H9 (cell line): Measurements from ENCODE around the gene DNAJB11. TPM values are rescaled to one million over a fixed set of nuclear protein-coding genes. Genes with fewer than 3 reads are reported as not detected.

Experiments
- DNase-seq: peaks from one replicate; pipeline ENCODE4 v3.0.0-alpha.2; 2017
- H2AFZ ChIP-seq: one replicate; pipeline ENCODE4 v1.6.1; 2013; ENCODE audit warnings: mild to moderate bottlenecking, low read length, control low read depth, moderate library complexity
- H2AK5ac ChIP-seq: 2 replicates; pipeline ENCODE4 v1.6.1; 2013; ENCODE audit warnings: low read length, control low read depth, mixed read lengths; ENCODE audit not compliant: insufficient read length
- H2BK120ac ChIP-seq: one replicate; pipeline ENCODE4 v1.6.1; 2013; ENCODE audit warnings: low read depth, mild to moderate bottlenecking, low read length, control low read depth, inconsistent platforms; ENCODE audit not compliant: poor library complexity, severe bottlenecking
- H2BK12ac ChIP-seq: 2 replicates; pipeline ENCODE4 v1.6.1; 2013; ENCODE audit warnings: low read length, control low read depth, mixed read lengths, low read depth; ENCODE audit not compliant: insufficient read length
- H2BK15ac ChIP-seq: 2 replicates; pipeline ENCODE4 v1.6.1; 2013; ENCODE audit warnings: low read depth, low read length, control low read depth
- H2BK20ac ChIP-seq: one replicate; pipeline ENCODE4 v1.6.1; 2013; ENCODE audit warnings: low read depth, mild to moderate bottlenecking, low read length, control low read depth, inconsistent platforms; ENCODE audit not compliant: poor library complexity, severe bottlenecking
- H2BK5ac ChIP-seq: 2 replicates; pipeline ENCODE4 v1.6.1; 2013; ENCODE audit warnings: low read length, control low read depth, mixed read lengths; ENCODE audit not compliant: insufficient read length
- H3K14ac ChIP-seq: 2 replicates; pipeline ENCODE4 v1.6.1; 2013; ENCODE audit warnings: low read length, control low read depth; ENCODE audit not compliant: insufficient read depth
- H3K18ac ChIP-seq: 2 replicates; pipeline ENCODE4 v1.6.1; 2013; ENCODE audit warnings: low read depth, mild to moderate bottlenecking, mixed read lengths, low read length, control low read depth; ENCODE audit not compliant: insufficient read length
- H3K23ac ChIP-seq: 2 replicates; pipeline ENCODE4 v1.6.1; 2013; ENCODE audit warnings: low read length, control low read depth, mixed read lengths, low read depth; ENCODE audit not compliant: insufficient read length
- H3K23me2 ChIP-seq: 2 replicates; pipeline ENCODE4 v1.6.1; 2013; ENCODE audit warnings: low read depth, mild to moderate bottlenecking, mixed read lengths, low read length, control low read depth; ENCODE audit not compliant: insufficient read length, poor library complexity, severe bottlenecking
- H3K27ac ChIP-seq: 2 replicates; pipeline ENCODE4 v1.5.1; 2013; ENCODE audit warnings: low read length, control low read depth, mixed read lengths, low read depth; ENCODE audit not compliant: insufficient read length
- H3K27me3 ChIP-seq: 2 replicates; pipeline ENCODE4 v1.6.1; 2013; ENCODE audit warnings: low read length, control low read depth, inconsistent platforms; ENCODE audit not compliant: insufficient read depth
- H3K4ac ChIP-seq: 2 replicates; pipeline ENCODE4 v1.6.1; 2013; ENCODE audit warnings: low read depth, mild to moderate bottlenecking, control low read depth, inconsistent platforms, low read length, moderate library complexity
- H3K4me1 ChIP-seq: 2 replicates; pipeline ENCODE4 v1.6.1; 2013; ENCODE audit warnings: low read length, control low read depth, inconsistent platforms; ENCODE audit not compliant: insufficient read depth
- H3K4me2 ChIP-seq: 2 replicates; pipeline ENCODE4 v1.6.1; 2013; ENCODE audit warnings: low read length, control low read depth, mixed read lengths; ENCODE audit not compliant: insufficient read length, insufficient read depth
- H3K56ac ChIP-seq: 2 replicates; pipeline ENCODE4 v1.6.1; 2013; ENCODE audit warnings: low read depth, mild to moderate bottlenecking, mixed read lengths, low read length, control low read depth; ENCODE audit not compliant: insufficient read length
- H3K79me1 ChIP-seq: 2 replicates; pipeline ENCODE4 v1.6.1; 2013; ENCODE audit warnings: low read depth, mild to moderate bottlenecking, moderate library complexity, low read length, control low read depth, inconsistent platforms; ENCODE audit not compliant: insufficient read depth, poor library complexity, severe bottlenecking
- H3K79me2 ChIP-seq: 2 replicates; pipeline ENCODE4 v1.6.1; 2013; ENCODE audit warnings: low read length, control low read depth, inconsistent platforms; ENCODE audit not compliant: insufficient read depth
- H3K9ac ChIP-seq: 2 replicates; pipeline ENCODE4 v1.6.1; 2013; ENCODE audit warnings: low read length, control low read depth, mixed read lengths; ENCODE audit not compliant: insufficient read length; ENCODE audit errors: extremely low read depth
- H3K9me3 ChIP-seq: one replicate; pipeline ENCODE4 v1.6.1; 2013; ENCODE audit warnings: low read depth, low read length, inconsistent platforms; ENCODE audit not compliant: control insufficient read depth
- H3T11ph ChIP-seq: one replicate; pipeline ENCODE4 v1.6.1; 2013; ENCODE audit warnings: mild to moderate bottlenecking, low read length, control low read depth, inconsistent platforms
- H4K20me1 ChIP-seq: one replicate; pipeline ENCODE4 v1.6.1; 2013; ENCODE audit not compliant: control insufficient read depth, insufficient read length, insufficient read depth
- H4K5ac ChIP-seq: 2 replicates; pipeline ENCODE4 v1.6.1; 2013; ENCODE audit warnings: low read depth, mild to moderate bottlenecking, mixed read lengths, low read length, control low read depth; ENCODE audit not compliant: insufficient read length
- H4K8ac ChIP-seq: replicated peaks from 2 replicates; pipeline ENCODE4 v1.6.1; 2013; ENCODE audit warnings: low read length, control low read depth, mixed read lengths, low read depth; ENCODE audit not compliant: insufficient read length
- H4K91ac ChIP-seq: 2 replicates; pipeline ENCODE4 v1.6.1; 2013; ENCODE audit warnings: low read depth, mild to moderate bottlenecking, moderate library complexity, mixed read lengths, low read length, control low read depth; ENCODE audit not compliant: insufficient read length
- H3K27ac Mint-ChIP-seq, 3 experiments: 2 replicates in 2 of 3; 3 replicates in 1 of 3; pipeline ENCODE4 v1.8.0; 2020 to 2021; ENCODE audit warnings: mixed read lengths in 3 of 3, mild to moderate bottlenecking in 1 of 3, moderate library complexity in 1 of 3
- H3K27me3 Mint-ChIP-seq: 2 replicates; pipeline ENCODE4 v1.8.0; 2021; ENCODE audit warnings: low read depth, mild to moderate bottlenecking, moderate library complexity, mixed read lengths
- H3K36me3 Mint-ChIP-seq, 3 experiments: 2 replicates in 2 of 3; 3 replicates in 1 of 3; pipeline ENCODE4 v1.8.0; 2020 to 2021; ENCODE audit warnings: low read depth in 3 of 3, mixed read lengths in 3 of 3; ENCODE audit not compliant: insufficient read depth in 1 of 3
- H3K4me1 Mint-ChIP-seq, 2 experiments: 2 replicates each; pipeline ENCODE4 v1.8.0; 2020; ENCODE audit warnings: mixed read lengths in 2 of 2
- H3K4me3 Mint-ChIP-seq, 2 experiments: 2 replicates in 1 of 2; 3 replicates in 1 of 2; pipeline ENCODE4 v1.8.0; 2020 to 2021; ENCODE audit warnings: mild to moderate bottlenecking in 2 of 2, mixed read lengths in 2 of 2, moderate library complexity in 1 of 2
- H3K9me3 Mint-ChIP-seq, 2 experiments: 2 replicates in 1 of 2; 3 replicates in 1 of 2; pipeline ENCODE4 v1.8.0; 2020; ENCODE audit warnings: mild to moderate bottlenecking in 2 of 2, mixed read lengths in 2 of 2, moderate library complexity in 1 of 2
- CTCF ChIP-seq: fragments of 200-600 bp; sonication (generic); conservative IDR thresholded peaks from 3 replicates; pipeline ENCODE4 v1.8.0; 2021; ENCODE audit warnings: antibody characterized with exemption, mild to moderate bottlenecking
- WGBS: extraction: QIAGEN DNeasy Blood & Tissue Kit; methylation state at CpG from one replicate; pipeline ENCODE4 v1.1.7; 2013; ENCODE audit warnings: missing lambda C conversion rate, low lambda C conversion rate, mixed read lengths; ENCODE audit not compliant: insufficient read length; ENCODE audit errors: extremely low coverage; 5-methylcytosine and 5-hydroxymethylcytosine counted together
- long read RNA-seq: library from polyadenylated mRNA; unstranded; transcript quantifications from one replicate; pipeline ENCODE4 v2.0.0, GENCODE V29; 2020
- total RNA-seq: library from RNA; stranded (reverse); gene quantifications from 2 replicates; pipeline ENCODE4 v1.2.1, GENCODE V29; 2021

The DNAJB11 gene
- total RNA-seq = 57.4 and 61.2 TPM in 2 replicates
- long read RNA-seq, full-length matches to known transcripts = 602 of 616 reads
- long read RNA-seq, partial matches to known transcripts = 8 of 616 reads
- long read RNA-seq, other reads (novel, unspliced or antisense) = 6 of 616 reads

GRCh38 chr3:186570096-186570940 lies at the start of gene DNAJB11:
Gene DNAJB11, plus strand, starts transcription at chr3:186570720. Its CDS starts 178 bp downstream, at chr3:186570898.
- Mint-ChIP-seq H3K4me1 (peaks cover 22 to 28% of the 10 kb centered on the region in 2 experiments), H3K27ac (peak within 1 kb of the TSS; percentile 91 to 98 (median 97)), H3K9me3 (no peaks in the 10 kb centered on the region), H3K36me3 (peaks cover 9 to 28% (median 23%) of the 10 kb centered on the region in 3 experiments; a peak in 6 of 7 replicates), H3K4me3 (peak within 1 kb of the TSS; percentile 89 to 92), H3K27me3 (no peaks in the 10 kb centered on the region)
- no peaks in the 10 kb centered on the region for H3K4me1 ChIP-seq
- H3K9me3 ChIP-seq = no peaks in the 10 kb centered on the region
- DNase-seq = peak; percentile 100
- H4K91ac ChIP-seq = no peak within 1 kb of the TSS
- H4K5ac ChIP-seq = peak within 1 kb of the TSS; percentile 77
- no peak within 1 kb of the TSS for H2BK120ac ChIP-seq
- no CpG with 5 or more reads among the region's 59 CpGs for WGBS
- H2AFZ ChIP-seq = no peak within 1 kb of the TSS
- TF ChIP-seq CTCF = no peak
- peak within 1 kb of the TSS; percentile 95 for H3K14ac ChIP-seq
- H3K4me2 ChIP-seq = peak within 1 kb of the TSS; percentile 99
- peak within 1 kb of the TSS; percentile 95 for H3K18ac ChIP-seq
- no peak within 1 kb of the TSS for H2BK15ac ChIP-seq
- peak within 1 kb of the TSS; percentile 64 for H3K27ac ChIP-seq
- peaks cover 10% of the 10 kb centered on the region for H3K23me2 ChIP-seq
- H3K79me1 ChIP-seq = no peaks in the 10 kb centered on the region
- no peak within 1 kb of the TSS for H3K56ac ChIP-seq
- H3K23ac ChIP-seq = no peak within 1 kb of the TSS
- H2AK5ac ChIP-seq = no peak within 1 kb of the TSS
- no peak within 1 kb of the TSS for H2BK20ac ChIP-seq
- H3K79me2 ChIP-seq = peaks cover 5% of the 10 kb centered on the region; the same call in 1 of the 2 replicates
- no peak within 1 kb of the TSS for H4K8ac ChIP-seq
- peak within 1 kb of the TSS; percentile 34 for H2BK5ac ChIP-seq
- H2BK12ac ChIP-seq = no peak within 1 kb of the TSS
- H4K20me1 ChIP-seq = peaks cover 3% of the 10 kb centered on the region
- H3K4ac ChIP-seq = no peak within 1 kb of the TSS
- H3K27me3 ChIP-seq = no peaks in the 10 kb centered on the region
- peak within 1 kb of the TSS; percentile 94 for H3K9ac ChIP-seq
- no peak within 1 kb of the TSS for H3T11ph ChIP-seq
